Measurements from ENCODE around the gene SLC6A17.

The SLC6A17 gene

GRCh38 chr1:110243146-110243545 lies 92.9 kb downstream of the SLC6A17 start:
- no peak for DNase-seq

GRCh38 chr1:110243574-110243973 lies 93.3 kb downstream of the SLC6A17 start:
- no peak for DNase-seq

DNA sequence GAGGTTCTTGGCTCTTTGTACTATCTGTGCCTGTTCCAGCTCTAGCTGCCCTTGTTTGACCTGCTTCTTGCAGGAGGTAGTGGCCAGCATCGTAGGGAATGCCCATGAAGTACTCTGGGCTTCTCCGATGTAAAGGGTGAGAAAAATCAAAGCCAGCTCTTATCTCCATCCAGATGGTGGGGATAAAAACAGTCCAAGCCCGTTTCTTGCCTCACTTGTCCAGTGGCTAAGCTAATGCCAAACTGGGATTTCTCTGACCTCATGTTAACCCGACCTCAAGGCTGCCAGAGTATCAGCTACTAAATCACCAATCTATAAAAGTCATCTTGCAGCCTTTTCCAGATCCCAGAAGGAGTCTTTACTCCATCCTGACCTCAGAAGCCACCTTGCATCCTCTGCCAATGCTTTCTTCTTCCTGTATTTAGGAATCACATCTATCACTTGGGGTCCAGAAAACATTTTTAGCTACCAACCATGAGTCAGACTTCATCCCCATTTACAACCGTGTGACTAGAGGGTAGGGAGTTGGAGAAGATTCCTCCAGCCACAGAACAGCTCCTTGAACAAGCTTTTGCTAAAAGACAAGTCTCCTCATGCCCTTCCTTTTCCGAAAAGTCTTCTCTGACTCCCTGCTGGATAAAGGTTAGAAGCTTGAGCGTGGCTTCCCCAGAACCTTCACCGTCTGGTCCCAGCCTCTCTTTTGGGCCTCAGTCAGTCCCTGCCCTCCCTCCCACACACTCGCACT lies 95.8 kb downstream of the SLC6A17 start:
- no peak for DNase-seq

DNA sequence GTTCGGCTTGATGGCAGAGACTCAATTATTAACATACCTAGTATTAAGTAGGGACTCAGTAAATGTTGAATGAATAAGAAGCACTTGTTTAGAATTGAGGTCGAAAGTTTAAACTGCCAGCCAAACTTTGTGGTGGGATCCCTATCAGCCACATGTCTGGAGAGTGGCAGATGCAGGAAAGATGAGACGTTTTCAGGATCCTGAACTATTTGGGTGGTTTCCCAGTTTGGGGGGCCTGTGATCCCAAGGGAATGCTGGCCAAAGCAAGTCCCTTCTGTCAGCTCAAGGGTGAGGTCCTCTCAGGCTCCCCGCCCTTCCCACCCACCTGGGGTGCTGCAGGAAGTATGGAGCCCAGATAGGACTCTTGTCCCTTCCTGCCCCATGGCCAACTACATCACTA lies 98.5 kb downstream of the SLC6A17 start:
- DNase-seq, result no peak

DNA sequence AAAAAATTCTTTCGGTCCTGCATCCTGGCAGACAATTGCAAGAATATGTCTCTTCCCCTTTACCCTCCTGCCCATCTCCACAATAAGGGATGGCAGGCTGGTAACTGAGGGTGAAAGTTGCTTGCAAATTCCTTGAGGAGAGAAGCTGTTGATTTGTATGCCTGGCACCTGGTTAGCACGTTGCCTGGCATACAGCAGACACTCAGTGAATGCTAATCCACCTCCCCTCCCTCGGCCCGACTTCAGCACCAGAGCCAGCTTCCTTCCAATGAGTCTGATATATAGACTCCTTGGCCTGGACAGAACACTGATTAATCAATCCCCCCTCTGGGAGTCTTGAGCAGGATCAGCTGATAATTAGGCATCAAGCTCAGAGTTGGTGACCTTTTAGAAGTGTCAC lies 99.0 kb downstream of the SLC6A17 start:
- DNase-seq, result no peak

GRCh38 chr1:110250008-110250407 lies 99.7 kb downstream of the SLC6A17 start:
- DNase-seq, result no peak

DNA sequence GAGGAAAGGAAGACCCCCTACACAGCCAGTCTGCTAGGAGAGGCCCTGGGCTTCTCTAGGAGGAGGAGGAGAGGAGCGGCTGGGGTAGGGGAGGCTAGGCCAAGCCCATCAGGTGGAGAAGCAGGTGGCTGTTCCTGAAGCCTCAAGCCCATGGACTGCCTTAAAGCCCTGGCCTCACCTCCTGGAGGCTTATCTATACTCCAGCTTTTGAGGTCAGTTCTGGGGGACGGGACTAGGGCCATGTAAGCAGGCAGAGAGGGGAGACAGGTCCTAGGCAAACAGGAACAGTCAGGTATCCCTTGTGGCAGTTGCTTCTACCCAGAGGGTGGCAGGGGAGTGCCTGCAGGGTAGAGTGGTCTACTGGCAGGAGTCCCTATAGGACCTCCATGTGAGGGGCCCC lies 100.5 kb downstream of the SLC6A17 start:
- no peak for DNase-seq
